Mesothelial cell of epicardium (in vitro differentiated cells): ENCODE data around the gene DIS3L2. TPM values are rescaled to one million over a fixed set of nuclear protein-coding genes. Genes with fewer than 3 reads are reported as not detected.

Experiments used
- DNase-seq, 2 experiments: peaks; one replicate each; pipeline ENCODE4 v3.0.0; 2021; ENCODE audit warnings: low spot score in 2 of 2; ENCODE audit not compliant: unreplicated experiment in 2 of 2
- H3K27ac Mint-ChIP-seq: 2 replicates; pipeline ENCODE4 v1.8.0; 2021; ENCODE audit warnings: mixed read lengths
- H3K27me3 Mint-ChIP-seq: 2 replicates; pipeline ENCODE4 v1.8.0; 2021; ENCODE audit warnings: low read depth, mixed read lengths
- H3K36me3 Mint-ChIP-seq: 2 replicates; pipeline ENCODE4 v1.8.0; 2021; ENCODE audit warnings: mixed read lengths
- H3K4me1 Mint-ChIP-seq: 2 replicates; pipeline ENCODE4 v1.8.0; 2021; ENCODE audit warnings: mixed read lengths
- H3K4me3 Mint-ChIP-seq: 2 replicates; pipeline ENCODE4 v1.8.0; 2021; ENCODE audit warnings: mild to moderate bottlenecking, moderate library complexity, mixed read lengths
- H3K9me3 Mint-ChIP-seq: 2 replicates; pipeline ENCODE4 v1.8.0; 2021; ENCODE audit warnings: mixed read lengths
- total RNA-seq: library from RNA; stranded (reverse); gene quantifications from 3 replicates; pipeline ENCODE4 v1.2.1, GENCODE V29; 2021
- TF ChIP-seq, protein P1 (sequence below): fragments of 200-600 bp; sonication (generic); IDR thresholded peaks from one replicate; pipeline ENCODE4 v1.5.0; 2021; ENCODE audit warnings: antibody characterized with exemption; ENCODE audit not compliant: unreplicated experiment

DIS3L2 gene
- total RNA-seq, 1 donor from 2014 or later: 74.4 TPM

DNA sequence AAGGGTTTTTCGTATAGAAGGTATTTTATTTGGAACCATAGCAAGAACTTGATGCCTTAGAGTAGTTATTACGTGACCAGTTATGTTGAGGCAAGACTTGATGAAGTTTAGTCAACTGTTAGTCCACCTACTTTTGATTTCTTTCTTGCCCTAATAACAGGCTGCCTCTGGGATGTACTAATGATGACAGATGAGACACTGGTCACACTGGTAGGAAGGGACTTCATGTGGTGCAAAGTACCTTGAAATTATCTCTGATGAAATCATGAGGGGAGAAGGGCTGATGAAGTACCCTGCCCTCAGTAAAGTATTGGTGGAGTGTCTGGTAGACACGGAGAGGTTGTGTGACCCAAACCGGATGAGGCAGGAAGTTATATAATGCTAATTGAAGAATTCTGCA, 5.4 kb downstream of the DIS3L2 start:
- H3K4me1 Mint-ChIP-seq: peaks cover 11% of the 10 kb centered on the region
- TF ChIP-seq, protein P1, sequence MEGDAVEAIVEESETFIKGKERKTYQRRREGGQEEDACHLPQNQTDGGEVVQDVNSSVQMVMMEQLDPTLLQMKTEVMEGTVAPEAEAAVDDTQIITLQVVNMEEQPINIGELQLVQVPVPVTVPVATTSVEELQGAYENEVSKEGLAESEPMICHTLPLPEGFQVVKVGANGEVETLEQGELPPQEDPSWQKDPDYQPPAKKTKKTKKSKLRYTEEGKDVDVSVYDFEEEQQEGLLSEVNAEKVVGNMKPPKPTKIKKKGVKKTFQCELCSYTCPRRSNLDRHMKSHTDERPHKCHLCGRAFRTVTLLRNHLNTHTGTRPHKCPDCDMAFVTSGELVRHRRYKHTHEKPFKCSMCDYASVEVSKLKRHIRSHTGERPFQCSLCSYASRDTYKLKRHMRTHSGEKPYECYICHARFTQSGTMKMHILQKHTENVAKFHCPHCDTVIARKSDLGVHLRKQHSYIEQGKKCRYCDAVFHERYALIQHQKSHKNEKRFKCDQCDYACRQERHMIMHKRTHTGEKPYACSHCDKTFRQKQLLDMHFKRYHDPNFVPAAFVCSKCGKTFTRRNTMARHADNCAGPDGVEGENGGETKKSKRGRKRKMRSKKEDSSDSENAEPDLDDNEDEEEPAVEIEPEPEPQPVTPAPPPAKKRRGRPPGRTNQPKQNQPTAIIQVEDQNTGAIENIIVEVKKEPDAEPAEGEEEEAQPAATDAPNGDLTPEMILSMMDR: no peak

DNA sequence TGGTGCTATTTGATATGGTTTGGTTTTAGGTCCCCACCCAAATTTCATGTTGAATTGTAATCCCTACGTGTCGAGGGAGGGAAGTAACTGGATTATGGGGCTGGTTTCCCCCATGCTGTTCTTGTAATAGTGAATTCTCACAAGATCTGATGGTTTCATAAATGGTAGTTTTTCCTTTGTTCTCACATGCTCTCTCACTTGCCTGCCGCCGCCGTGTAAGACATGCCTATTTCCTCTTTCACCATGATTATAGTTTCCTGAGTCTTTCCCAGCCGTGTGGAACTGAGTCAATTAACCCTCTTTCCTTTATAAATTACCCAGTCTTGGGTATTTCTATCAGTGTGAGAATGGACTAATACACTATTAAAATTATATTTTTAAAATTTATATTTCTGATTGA, 7.3 kb downstream of the DIS3L2 start:
- DNase-seq: no peak
- peaks cover 15% of the 10 kb centered on the region for H3K36me3 Mint-ChIP-seq
- H3K4me1 Mint-ChIP-seq: no peaks in the 10 kb centered on the region
- no peak overlapping the region for H3K27ac Mint-ChIP-seq
- H3K27me3 Mint-ChIP-seq: no peaks in the 10 kb centered on the region
- no peak overlapping the region for H3K4me3 Mint-ChIP-seq
- TF ChIP-seq, protein P1: no peak
- peaks cover 6% of the 10 kb centered on the region for H3K9me3 Mint-ChIP-seq

More for the DNA sequence above, 5.4 kb downstream of the DIS3L2 start:
- H3K27ac Mint-ChIP-seq: no peak overlapping the region
- H3K27me3 Mint-ChIP-seq: no peaks in the 10 kb centered on the region
- no peak for DNase-seq
- peaks cover 12% of the 10 kb centered on the region for H3K36me3 Mint-ChIP-seq
- no peak overlapping the region for H3K4me3 Mint-ChIP-seq
- peaks cover 6% of the 10 kb centered on the region for H3K9me3 Mint-ChIP-seq

DNA sequence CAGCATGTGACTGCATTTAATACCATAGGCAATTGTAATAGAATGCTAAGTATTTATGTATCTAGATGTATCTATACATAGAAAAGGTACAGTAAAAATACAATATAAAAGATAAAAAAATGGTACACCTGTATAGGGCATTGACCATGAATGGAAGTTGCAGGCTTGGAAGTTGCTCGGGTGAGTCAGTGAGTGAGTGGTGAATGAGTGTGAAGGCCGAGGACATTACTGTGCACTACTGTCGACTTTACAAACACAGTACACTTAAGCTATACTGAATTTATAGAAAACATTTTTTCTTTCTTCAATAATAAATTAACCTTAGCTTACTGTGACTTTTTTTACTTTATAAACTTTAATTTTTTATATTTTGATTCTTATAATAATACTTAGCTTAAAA, 8.9 kb downstream of the DIS3L2 start:
- H3K36me3 Mint-ChIP-seq: peaks cover 15% of the 10 kb centered on the region
- DNase-seq: no peak
- TF ChIP-seq, protein P1: no peak
- H3K27ac Mint-ChIP-seq: no peak overlapping the region
- H3K9me3 Mint-ChIP-seq: peaks cover 6% of the 10 kb centered on the region
- H3K4me1 Mint-ChIP-seq: no peaks in the 10 kb centered on the region
- H3K4me3 Mint-ChIP-seq: no peak overlapping the region
- no peaks in the 10 kb centered on the region for H3K27me3 Mint-ChIP-seq

DNA sequence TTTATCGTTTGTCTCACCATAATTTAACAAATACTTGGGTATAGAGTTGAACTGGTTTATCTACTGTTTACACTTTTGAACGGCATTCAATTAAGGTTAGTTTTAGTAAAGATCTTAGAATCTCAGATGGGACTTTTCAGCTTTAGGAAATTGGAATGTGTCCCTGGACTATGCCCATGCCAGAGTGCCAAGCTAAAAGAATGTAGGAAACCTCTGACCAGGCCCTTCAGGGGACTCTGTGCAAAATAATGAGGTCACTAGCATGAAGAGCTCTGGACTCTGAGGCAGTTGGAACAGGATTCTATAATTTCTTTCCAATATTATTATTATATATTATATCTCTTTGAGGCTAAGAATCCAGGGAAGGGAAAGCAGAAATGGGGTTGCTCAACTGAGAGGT, 13.5 kb downstream of the DIS3L2 start:
- Mint-ChIP-seq H3K27me3 (no peaks in the 10 kb centered on the region), H3K36me3 (peaks cover 10% of the 10 kb centered on the region)
- TF ChIP-seq, protein P1: no peak

DNA sequence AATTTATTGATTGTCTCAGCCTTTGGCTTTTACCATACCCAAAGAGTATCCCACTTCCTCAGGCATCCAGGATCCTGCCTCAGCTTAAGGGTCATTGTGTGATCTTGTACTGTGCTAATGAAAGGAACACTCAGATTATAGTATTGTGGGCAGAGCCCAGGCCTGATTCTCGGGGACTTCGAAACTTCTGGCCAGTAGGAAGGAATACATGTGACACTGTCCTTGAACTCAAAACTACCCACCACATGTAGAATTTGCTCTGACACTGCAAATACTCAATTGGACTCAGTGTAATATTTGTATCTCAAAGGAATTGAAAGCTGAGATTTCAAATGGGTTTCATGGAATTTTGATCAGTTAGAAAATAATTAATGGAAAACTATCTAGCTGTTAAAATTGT, 15.9 kb downstream of the DIS3L2 start:
- Mint-ChIP-seq H3K4me1 (no peaks in the 10 kb centered on the region), H3K27me3 (no peaks in the 10 kb centered on the region), H3K4me3 (no peak overlapping the region), H3K27ac (no peak overlapping the region), H3K9me3 (peaks cover 4% of the 10 kb centered on the region), H3K36me3 (peaks cover 8% of the 10 kb centered on the region)
- TF ChIP-seq, protein P1: no peak
- DNase-seq: no peak

More for the DNA sequence above, 13.5 kb downstream of the DIS3L2 start:
- no peak for DNase-seq
- H3K4me3 Mint-ChIP-seq: no peak overlapping the region
- no peaks in the 10 kb centered on the region for H3K4me1 Mint-ChIP-seq
- H3K27ac Mint-ChIP-seq: no peak overlapping the region
- peaks cover 4% of the 10 kb centered on the region for H3K9me3 Mint-ChIP-seq

DNA sequence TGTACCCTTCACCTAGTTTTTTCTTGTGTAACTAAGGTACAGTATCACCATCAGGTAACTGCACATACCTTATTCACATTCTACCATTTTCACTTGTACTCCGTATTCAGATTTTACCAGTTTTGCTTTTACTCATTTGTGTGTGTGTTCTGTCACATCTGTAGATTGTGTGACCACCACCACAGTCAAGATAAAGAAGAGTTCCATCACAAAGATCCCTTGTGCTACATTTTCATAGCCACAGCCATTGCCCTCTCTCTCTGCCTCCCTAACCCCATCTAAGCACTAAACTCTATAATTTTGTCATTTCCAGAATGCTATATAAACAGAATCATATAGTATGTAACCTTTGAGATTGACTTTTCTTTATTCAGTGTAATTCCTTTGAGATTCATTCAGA, 23.5 kb downstream of the DIS3L2 start:
- H3K27me3 Mint-ChIP-seq: no peaks in the 10 kb centered on the region
- no peak overlapping the region for H3K27ac Mint-ChIP-seq
- DNase-seq: no peak
- TF ChIP-seq, protein P1: no peak
- H3K36me3 Mint-ChIP-seq: peaks cover 13% of the 10 kb centered on the region
- peaks cover 10% of the 10 kb centered on the region for H3K9me3 Mint-ChIP-seq
- no peak overlapping the region for H3K4me3 Mint-ChIP-seq
- H3K4me1 Mint-ChIP-seq: peaks cover 4% of the 10 kb centered on the region
